Fibroblast of skin of left quadriceps (primary cell): ENCODE results near the gene NXPE2.

Experiments used
- DNase-seq, 2 experiments: peaks; one replicate each; pipeline ENCODE4 v3.0.0-alpha.2; 2013; ENCODE audit warnings: low read depth in 2 of 2

The NXPE2 gene

DNA sequence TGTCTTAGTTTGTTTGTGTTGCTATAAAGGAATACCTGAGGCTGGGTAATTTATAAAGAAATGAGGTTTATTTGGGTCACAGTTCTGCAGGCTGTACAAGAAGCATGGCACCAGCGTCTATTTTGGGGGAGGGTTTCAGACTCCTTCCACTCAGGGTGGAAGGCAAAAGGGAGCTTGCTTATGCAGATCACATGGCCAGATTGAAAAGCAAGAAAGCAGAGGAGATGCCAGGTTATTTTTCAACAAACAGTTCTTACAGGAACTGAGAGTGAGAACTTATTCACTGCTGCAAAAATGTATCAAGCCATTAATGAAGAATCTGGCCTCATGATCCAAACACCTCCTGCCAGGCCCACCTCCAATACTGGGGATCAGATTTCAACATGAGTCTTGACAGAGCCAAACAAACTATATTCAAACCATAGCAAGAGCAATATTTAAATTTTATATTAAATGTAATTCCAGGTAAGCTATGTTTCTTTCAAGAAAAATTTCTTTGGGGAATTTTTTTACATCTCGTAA is 66.9 kb downstream of the NXPE2 start:
- no peak for DNase-seq

DNA sequence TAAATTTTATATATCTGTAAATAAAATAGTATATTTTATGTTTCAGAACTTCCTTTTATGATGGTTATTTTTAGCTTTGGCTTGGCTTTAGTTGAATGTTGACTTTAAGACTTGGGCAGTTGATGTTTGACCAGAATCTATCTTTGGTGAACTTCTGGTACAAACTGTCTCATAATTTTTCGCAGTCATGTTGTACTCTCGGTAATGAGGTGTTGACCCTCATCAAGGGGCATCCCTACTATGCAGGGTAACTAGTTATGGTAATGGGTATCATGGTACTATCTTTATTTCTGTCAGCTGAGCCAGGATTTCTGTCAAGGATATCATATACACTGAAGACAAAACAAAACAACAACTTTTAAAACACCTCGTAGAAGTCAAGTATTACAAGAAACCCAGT is 67.7 kb downstream of the NXPE2 start:
- no peak for DNase-seq
